IPS DF 6.9 (cell line): ENCODE data around the gene CDS1.

Experiments used
- DNase-seq: peaks from one replicate; pipeline ENCODE4 v3.0.0-alpha.2; 2013; ENCODE audit warnings: low read depth, low spot score
- H3K27ac ChIP-seq: one replicate; pipeline ENCODE4 v1.5.1; 2013; ENCODE audit warnings: low read length, control low read depth
- H3K27me3 ChIP-seq: 2 replicates; pipeline ENCODE4 v1.6.1; 2013; ENCODE audit warnings: mild to moderate bottlenecking, low read length; ENCODE audit not compliant: control insufficient read depth, insufficient read depth
- H3K36me3 ChIP-seq: 2 replicates; pipeline ENCODE4 v1.6.1; 2013; ENCODE audit warnings: low read length; ENCODE audit not compliant: control insufficient read depth, insufficient read depth
- H3K4me1 ChIP-seq: 2 replicates; pipeline ENCODE4 v1.6.1; 2013; ENCODE audit warnings: low read length; ENCODE audit not compliant: control insufficient read depth, insufficient read depth
- H3K4me3 ChIP-seq: 2 replicates; pipeline ENCODE4 v1.5.1; 2013; ENCODE audit warnings: mild to moderate bottlenecking, low read length
- H3K9me3 ChIP-seq: 2 replicates; pipeline ENCODE4 v1.6.1; 2013; ENCODE audit warnings: low read length, inconsistent platforms; ENCODE audit not compliant: control insufficient read depth, insufficient read depth
- WGBS: extraction: QIAGEN DNeasy Blood & Tissue Kit; methylation state at CpG from one replicate; pipeline ENCODE4 v1.1.7; 2013; ENCODE audit warnings: mixed read lengths, missing lambda C conversion rate; ENCODE audit not compliant: insufficient read length, insufficient coverage; 5-methylcytosine and 5-hydroxymethylcytosine counted together

The CDS1 gene

GRCh38 chr4:84597450-84597849, 14.5 kb downstream of the CDS1 start:
- Histone ChIP-seq H3K27me3 (no peaks in the 10 kb centered on the region), H3K4me3 (no peak overlapping the region), H3K9me3 (no peaks in the 10 kb centered on the region), H3K36me3 (no peaks in the 10 kb centered on the region), H3K27ac (no peak overlapping the region), H3K4me1 (peaks cover 5% of the 10 kb centered on the region; the same call in 1 of the 2 replicates)
- no peak for DNase-seq
- WGBS: no CpG with 5 or more reads among the region's 4 CpGs

- Histone ChIP-seq H3K27me3 (no peaks in the 10 kb centered on the region; the same call in 1 of the 2 replicates), H3K36me3 (peaks cover 8% of the 10 kb centered on the region; the same call in 1 of the 2 replicates), H3K4me1 (no peaks in the 10 kb centered on the region), H3K27ac (no peak overlapping the region), H3K4me3 (no peak overlapping the region), H3K9me3 (no peaks in the 10 kb centered on the region)
- WGBS: no CpG with 5 or more reads among the region's 1 CpG
- DNase-seq: no peak
These were observed 23.7 kb downstream of the CDS1 start for GRCh38 chr4:84606645-84607044.

- no peaks in the 10 kb centered on the region for H3K9me3 ChIP-seq
- WGBS: no CpG with 5 or more reads among the region's 3 CpGs
- no peak overlapping the region for H3K4me3 ChIP-seq
- DNase-seq: no peak
- no peak overlapping the region for H3K27ac ChIP-seq
- H3K36me3 ChIP-seq: peaks cover 8% of the 10 kb centered on the region; the same call in 1 of the 2 replicates
- 0 out of 2 replicates have a peak, but pooled peaks cover 1% of the 10 kb centered on the region for H3K4me1 ChIP-seq
- H3K27me3 ChIP-seq: no peaks in the 10 kb centered on the region; the same call in 1 of the 2 replicates
These were observed 28.6 kb downstream of the CDS1 start for GRCh38 chr4:84611531-84611930.

- Histone ChIP-seq H3K27ac (no peak overlapping the region), H3K4me1 (0 out of 2 replicates have a peak, but pooled peaks cover 1% of the 10 kb centered on the region), H3K9me3 (no peaks in the 10 kb centered on the region), H3K36me3 (peaks cover 7% of the 10 kb centered on the region; the same call in 1 of the 2 replicates), H3K4me3 (no peak overlapping the region), H3K27me3 (no peaks in the 10 kb centered on the region; the same call in 1 of the 2 replicates)
- no CpG with 5 or more reads among the region's 5 CpGs for WGBS
- DNase-seq: no peak
These were observed 32.0 kb downstream of the CDS1 start for GRCh38 chr4:84614891-84615290.

- no CpG with 5 or more reads among the region's 5 CpGs for WGBS
- Histone ChIP-seq H3K27ac (no peak overlapping the region), H3K27me3 (no peaks in the 10 kb centered on the region), H3K4me3 (no peak overlapping the region), H3K9me3 (no peaks in the 10 kb centered on the region), H3K4me1 (0 out of 2 replicates have a peak, but pooled peaks cover 1% of the 10 kb centered on the region), H3K36me3 (peaks cover 3% of the 10 kb centered on the region; the same call in 1 of the 2 replicates)
- no peak for DNase-seq
These were observed 32.4 kb downstream of the CDS1 start for GRCh38 chr4:84615355-84615754.

GRCh38 chr4:84622959-84623358, 40.0 kb downstream of the CDS1 start:
- no CpG with 5 or more reads among the region's 1 CpG for WGBS
- H3K27ac ChIP-seq: no peak overlapping the region
- no peaks in the 10 kb centered on the region for H3K27me3 ChIP-seq
- no peaks in the 10 kb centered on the region for H3K9me3 ChIP-seq
- H3K4me1 ChIP-seq: peaks cover 1% of the 10 kb centered on the region; the same call in 1 of the 2 replicates
- peaks cover 2% of the 10 kb centered on the region; the same call in 1 of the 2 replicates for H3K36me3 ChIP-seq
- DNase-seq: no peak
- H3K4me3 ChIP-seq: no peak overlapping the region

- no peaks in the 10 kb centered on the region for H3K27me3 ChIP-seq
- H3K27ac ChIP-seq: no peak overlapping the region
- peaks cover 1% of the 10 kb centered on the region; the same call in 1 of the 2 replicates for H3K4me1 ChIP-seq
- no peak for DNase-seq
- no CpG with 5 or more reads among the region's 11 CpGs for WGBS
- H3K36me3 ChIP-seq: no peaks in the 10 kb centered on the region
- no peak overlapping the region for H3K4me3 ChIP-seq
- H3K9me3 ChIP-seq: no peaks in the 10 kb centered on the region
These were observed 40.7 kb downstream of the CDS1 start for GRCh38 chr4:84623661-84624060.

- no peak for DNase-seq
- peaks cover 1% of the 10 kb centered on the region; the same call in 1 of the 2 replicates for H3K4me1 ChIP-seq
- no peaks in the 10 kb centered on the region for H3K36me3 ChIP-seq
- no peaks in the 10 kb centered on the region for H3K27me3 ChIP-seq
- H3K4me3 ChIP-seq: no peak overlapping the region
- no peaks in the 10 kb centered on the region for H3K9me3 ChIP-seq
- WGBS: no CpG with 5 or more reads among the region's 5 CpGs
- no peak overlapping the region for H3K27ac ChIP-seq
These were observed 43.7 kb downstream of the CDS1 start for GRCh38 chr4:84626673-84627072.

- no peak overlapping the region for H3K27ac ChIP-seq
- no peaks in the 10 kb centered on the region for H3K4me1 ChIP-seq
- H3K36me3 ChIP-seq: no peaks in the 10 kb centered on the region
- WGBS: no CpG with 5 or more reads among the region's 3 CpGs
- H3K9me3 ChIP-seq: no peaks in the 10 kb centered on the region
- no peaks in the 10 kb centered on the region for H3K27me3 ChIP-seq
- H3K4me3 ChIP-seq: no peak overlapping the region
- DNase-seq: no peak
These were observed 48.6 kb downstream of the CDS1 start for GRCh38 chr4:84631573-84631972.

- H3K27me3 ChIP-seq: no peaks in the 10 kb centered on the region
- H3K27ac ChIP-seq: no peak overlapping the region
- no CpG with 5 or more reads among the region's 2 CpGs for WGBS
- H3K4me3 ChIP-seq: no peak overlapping the region
- H3K36me3 ChIP-seq: no peaks in the 10 kb centered on the region
- no peaks in the 10 kb centered on the region for H3K9me3 ChIP-seq
- no peaks in the 10 kb centered on the region for H3K4me1 ChIP-seq
- no peak for DNase-seq
These were observed 49.2 kb downstream of the CDS1 start for GRCh38 chr4:84632092-84632491.

GRCh38 chr4:84634961-84635360, 52.0 kb downstream of the CDS1 start:
- H3K9me3 ChIP-seq: no peaks in the 10 kb centered on the region
- H3K36me3 ChIP-seq: no peaks in the 10 kb centered on the region
- no peak overlapping the region for H3K27ac ChIP-seq
- H3K4me1 ChIP-seq: no peaks in the 10 kb centered on the region
- no CpG with 5 or more reads among the region's 1 CpG for WGBS
- H3K4me3 ChIP-seq: no peak overlapping the region
- no peaks in the 10 kb centered on the region for H3K27me3 ChIP-seq
- no peak for DNase-seq
